Measurements from ENCODE around the gene VPS13D.

VPS13D gene

GRCh38 chr1:12475101-12475500 is 245.3 kb downstream of the VPS13D start:
- DNase-seq, result no peak

DNA sequence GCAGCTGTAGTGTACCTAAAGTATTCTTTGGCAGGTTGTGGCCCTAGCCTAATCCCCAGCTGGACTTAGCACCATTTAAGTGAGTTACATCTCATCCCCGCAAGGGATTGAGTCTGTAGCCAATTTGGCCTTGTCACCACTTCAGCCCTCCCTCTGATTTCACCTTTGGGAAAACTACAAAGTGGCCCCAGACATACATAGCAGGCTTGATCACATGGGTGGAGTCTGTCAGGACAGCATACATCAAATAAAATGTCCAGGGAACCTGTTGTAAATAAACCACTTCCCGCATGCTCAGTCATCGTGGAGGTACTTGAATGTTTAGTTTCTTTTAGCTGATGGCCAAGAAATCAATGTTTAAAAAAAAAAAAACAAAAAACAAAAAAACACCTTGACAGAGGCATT is 245.7 kb downstream of the VPS13D start:
- DNase-seq, result no peak

DNA sequence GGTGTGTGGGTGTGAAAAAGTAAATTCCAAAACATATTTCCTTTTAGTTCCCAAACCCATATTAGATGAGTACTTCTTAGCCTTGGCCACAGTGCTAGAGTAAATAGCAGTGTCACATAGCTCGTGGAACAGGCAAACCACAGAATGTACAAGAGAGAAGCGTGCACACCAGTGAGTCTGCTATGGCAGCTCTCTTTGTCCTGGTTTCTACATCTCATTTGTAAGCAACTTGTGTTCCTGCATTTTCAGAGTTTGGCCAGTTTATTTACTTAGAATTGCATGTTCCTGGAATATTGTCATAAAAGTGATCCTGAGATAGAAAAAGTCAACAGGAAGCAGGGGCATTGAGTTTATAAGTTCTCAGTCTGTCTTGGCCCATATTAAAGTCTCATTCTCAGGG is 246.1 kb downstream of the VPS13D start:
- no peak for DNase-seq

GRCh38 chr1:12477314-12477713 is 247.5 kb downstream of the VPS13D start:
- DNase-seq, result no peak

GRCh38 chr1:12477936-12478611 is 248.2 kb downstream of the VPS13D start:
- peak; percentile 40 for DNase-seq

- DNase-seq, result no peak
Measured at GRCh38 chr1:12478612-12478985, 248.8 kb downstream of the VPS13D start.

GRCh38 chr1:12479311-12479710 is 249.5 kb downstream of the VPS13D start:
- no peak for DNase-seq

DNA sequence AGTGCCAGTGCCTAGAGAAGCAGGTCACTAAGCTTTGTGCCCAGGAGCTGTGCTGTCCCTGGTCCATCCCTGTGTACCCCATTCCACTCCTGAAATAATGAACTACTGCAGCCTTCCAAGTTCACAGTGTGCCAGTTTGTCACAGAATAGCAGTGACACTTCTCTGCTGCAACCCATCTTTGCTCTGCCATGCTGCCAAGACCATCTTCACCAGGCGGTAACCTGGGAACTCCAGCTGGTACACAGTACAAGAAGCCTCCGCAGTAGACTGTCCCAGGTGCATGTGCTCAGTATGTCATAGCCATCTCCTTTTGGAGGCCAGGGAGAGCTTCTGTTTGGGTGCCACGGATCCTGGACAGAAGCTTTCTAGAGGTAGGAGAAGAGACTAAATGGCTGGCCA is 250.2 kb downstream of the VPS13D start:
- no peak for DNase-seq

DNA sequence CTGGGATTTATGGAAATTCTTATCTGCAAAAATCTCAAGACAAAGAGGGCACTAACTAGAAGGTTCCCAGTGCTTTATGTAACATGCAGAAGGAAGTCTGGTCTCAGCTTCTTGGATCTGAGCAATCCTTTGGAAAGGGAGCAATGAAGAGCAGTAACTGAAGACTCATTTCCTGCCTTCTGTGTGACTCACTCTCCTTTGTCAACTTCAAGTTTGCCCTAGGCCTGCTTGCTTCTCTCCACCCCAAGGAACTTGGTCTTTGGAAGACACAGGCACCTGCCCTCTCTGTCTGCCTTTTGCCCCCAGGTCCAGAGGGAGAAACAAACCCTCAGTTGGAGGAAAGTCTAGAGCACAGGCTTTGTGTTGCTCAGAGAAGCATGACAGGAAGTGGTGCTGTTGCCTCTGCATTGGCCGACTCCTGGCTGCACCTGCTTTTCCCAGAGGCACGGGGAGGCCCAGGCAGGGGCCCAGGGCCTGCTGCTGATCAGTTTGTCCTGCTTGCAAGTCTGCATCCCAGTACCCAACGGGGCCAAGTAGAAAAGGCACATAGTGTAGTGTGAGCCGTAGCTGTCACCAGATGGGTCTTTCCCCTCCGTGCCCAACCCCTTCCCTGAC is 251.0 kb downstream of the VPS13D start:
- DNase-seq, result no peak

- DNase-seq, result no peak
Measured at GRCh38 chr1:12481928-12482327, 252.1 kb downstream of the VPS13D start.

GRCh38 chr1:12482988-12483387 is 253.2 kb downstream of the VPS13D start:
- no peak for DNase-seq

DNA sequence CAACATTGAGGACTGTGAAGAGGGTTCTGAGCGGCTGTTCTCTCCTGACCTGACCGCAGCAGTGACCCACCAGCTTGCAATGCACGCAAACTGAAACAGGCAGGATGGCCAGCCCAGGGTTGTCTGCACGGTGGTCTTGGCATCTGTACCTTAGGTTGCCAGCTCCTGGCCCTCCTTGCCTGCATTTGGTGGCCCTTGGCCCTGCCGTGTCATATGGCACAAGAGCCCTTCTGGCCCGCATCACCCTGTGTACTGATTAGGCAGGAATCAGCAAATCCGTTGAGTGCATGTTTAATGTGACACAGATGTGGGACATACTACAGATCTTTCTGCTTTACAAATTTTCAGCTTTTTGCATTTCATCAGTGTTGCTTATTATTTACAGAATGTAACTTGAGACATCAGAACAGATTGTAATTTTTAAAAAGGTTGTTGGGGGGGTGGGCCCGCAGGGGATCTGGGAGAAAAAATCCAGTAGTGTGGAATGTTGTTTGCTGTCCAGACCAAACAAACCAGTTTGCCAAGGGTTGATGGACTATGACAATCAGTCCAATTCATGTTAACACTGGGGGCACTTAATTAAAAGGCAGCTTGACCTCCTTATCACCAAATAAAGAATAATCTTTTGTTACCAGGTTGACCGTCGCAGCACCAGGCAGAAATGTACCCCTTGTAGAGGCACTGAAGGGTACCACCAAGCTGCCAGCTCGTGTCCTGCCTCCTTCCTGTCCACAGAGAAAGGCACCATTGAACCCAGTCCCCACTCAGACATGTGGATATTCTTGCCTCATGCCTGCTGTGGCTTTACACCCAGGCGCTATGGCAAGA is 255.6 kb downstream of the VPS13D start:
- DNase-seq, result no peak

DNA sequence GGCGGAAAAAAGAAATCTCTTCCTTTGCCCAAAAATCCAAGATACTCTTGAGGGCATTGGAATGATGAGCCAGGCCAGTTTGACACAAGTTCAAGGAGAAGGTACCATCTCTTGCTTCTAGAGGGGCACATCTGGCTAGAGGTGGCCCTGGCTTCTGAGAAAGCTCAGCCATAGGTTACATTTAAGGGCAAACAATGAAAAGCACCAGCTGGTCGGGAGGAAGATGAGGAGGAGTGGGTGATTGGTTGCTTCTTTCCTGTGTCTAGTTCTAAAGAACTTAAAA is 256.2 kb downstream of the VPS13D start:
- no peak for DNase-seq

DNA sequence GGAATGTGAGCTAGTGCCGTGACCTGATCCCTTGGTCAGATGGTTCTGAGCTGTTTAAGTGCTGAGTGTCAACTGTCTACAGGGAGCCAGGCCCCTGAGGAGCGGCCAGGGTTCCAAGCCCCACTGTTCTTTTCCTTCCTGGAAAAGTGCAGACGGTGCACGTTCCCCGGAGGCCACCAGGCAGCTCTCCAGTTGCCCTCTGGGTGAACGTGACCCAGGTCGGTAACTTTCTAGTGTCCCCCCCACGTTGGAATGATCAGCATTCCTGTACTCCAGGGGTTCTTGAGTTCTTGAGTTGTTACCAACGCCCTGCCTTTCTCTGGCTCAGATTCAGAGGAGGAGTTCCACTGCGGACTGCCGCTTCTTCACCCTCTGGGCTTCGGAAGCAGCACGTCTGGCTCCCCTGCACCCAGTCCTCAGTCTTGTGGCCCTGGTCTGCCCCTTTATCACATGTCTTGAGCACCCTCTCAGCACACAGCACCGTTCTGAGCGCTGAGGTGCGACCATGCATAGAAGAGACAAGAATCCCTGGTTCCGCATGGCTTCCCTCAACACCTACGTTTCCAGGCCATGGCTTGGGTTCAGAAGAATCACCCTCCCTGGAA is 256.7 kb downstream of the VPS13D start:
- DNase-seq, result no peak

- DNase-seq, result no peak
Measured at GRCh38 chr1:12487520-12487919, 257.7 kb downstream of the VPS13D start.

DNA sequence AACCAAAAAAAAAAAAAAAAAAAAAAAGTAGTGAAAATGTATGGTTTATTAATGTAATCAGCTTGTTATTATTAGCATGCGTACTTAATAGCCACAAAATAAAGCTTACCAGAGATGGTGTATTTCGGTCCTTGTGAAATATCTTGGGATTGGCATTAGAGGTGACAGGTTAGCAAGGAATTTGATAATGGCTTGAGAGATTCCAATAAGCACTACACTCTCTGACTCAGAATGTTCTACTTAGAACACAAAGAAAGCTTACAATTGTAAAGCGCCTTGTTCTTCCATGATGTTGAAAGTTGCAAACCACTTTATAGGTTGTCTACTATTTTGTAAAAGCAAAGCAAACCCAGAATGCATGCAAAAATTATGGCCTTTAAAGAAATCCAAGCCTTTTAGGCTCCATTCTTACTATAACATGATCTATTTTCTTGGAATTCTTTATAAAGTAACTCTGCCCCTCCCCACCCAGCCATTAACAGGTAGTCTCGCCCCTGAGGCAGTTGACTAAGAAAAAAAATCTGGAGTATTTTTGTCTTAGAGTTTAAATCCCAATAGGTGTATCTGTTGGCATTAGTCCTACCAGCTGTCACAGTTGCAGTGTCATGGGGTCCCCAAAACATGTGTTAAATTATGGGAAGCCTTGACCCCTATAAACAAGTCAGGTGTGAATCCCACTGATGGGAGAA is 259.0 kb downstream of the VPS13D start:
- DNase-seq, result no peak

- DNase-seq, result no peak
Measured at GRCh38 chr1:12490532-12491142, 260.8 kb downstream of the VPS13D start.

DNA sequence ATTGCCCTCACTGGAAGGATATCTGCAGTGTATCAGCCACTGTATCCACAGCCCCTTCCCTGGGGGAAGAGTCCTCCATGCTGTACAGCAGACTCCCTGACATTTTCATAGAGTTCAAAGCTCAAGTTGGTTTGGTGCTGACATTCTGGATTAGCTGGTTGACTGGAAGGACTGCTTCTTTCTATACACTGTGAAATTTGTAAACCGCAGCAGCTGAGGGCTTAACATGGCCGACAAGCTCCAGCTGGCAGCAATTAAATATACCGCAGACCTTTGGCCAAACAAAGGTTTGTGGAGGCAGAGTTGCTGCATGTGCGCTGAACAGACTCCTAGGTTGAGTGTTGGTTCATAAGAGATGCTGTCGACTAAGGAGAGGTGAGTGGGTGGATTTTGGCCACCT is 261.8 kb downstream of the VPS13D start:
- DNase-seq, result no peak

- DNase-seq, result no peak
Measured at GRCh38 chr1:12495725-12496124, 265.9 kb downstream of the VPS13D start.

GRCh38 chr1:12496154-12496961 is 266.5 kb downstream of the VPS13D start:
- DNase-seq, result no peak

DNA sequence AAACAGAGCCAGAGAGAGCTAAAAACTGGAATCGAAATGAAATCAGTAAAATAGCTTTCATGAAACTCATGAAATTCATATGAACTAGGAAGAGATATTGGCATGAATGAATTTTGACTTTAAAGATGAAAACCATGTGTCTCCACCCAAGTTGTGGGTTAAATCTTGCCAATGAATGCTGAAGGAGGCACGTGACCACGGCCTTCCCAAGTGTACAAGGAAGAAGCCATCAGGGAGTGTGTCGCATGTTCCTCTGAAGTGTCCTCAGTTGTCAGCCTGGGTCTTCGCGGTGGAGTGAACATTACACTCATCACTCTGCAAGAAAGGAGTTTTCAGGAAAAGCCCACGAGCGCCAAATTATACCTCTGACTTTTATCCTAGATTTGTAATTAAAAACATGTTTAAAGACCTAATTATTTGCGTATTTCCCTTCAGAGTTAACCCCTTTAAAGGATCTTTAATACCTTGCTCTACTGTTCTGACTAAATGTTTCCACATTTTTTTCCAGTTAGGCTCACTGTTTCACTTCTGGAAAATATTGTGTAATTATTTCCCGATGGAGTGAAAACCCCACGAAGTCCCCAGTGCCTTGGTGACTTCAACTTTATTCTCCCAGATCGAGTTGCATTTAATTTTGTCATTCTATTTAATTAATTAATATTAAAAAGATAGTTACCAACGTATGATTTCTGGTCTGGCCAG is 269.9 kb downstream of the VPS13D start:
- no peak for DNase-seq

All from NCI-H774 (cell line).